BLaER1 (cell line): Measurements from ENCODE around the gene FAM50A.
A peak's percentile ranks its signal among the peaks of the same experiment; 100 is the strongest.

Experiments
- H3K27ac ChIP-seq: shearing (Covaris generic); formaldehyde crosslinking; 2 replicates; pipeline ENCODE4 v1.8.1; 2022
- H3K27me3 ChIP-seq: shearing (Covaris generic); formaldehyde crosslinking; 2 replicates; pipeline ENCODE4 v1.8.1; 2022
- H3K36me3 ChIP-seq: shearing (Covaris generic); formaldehyde crosslinking; 2 replicates; pipeline ENCODE4 v1.8.1; 2022
- H3K4me1 ChIP-seq: shearing (Covaris generic); formaldehyde crosslinking; 2 replicates; pipeline ENCODE4 v1.8.1; 2022
- H3K4me2 ChIP-seq: shearing (Covaris generic); formaldehyde crosslinking; 2 replicates; pipeline ENCODE4 v1.8.1; 2022
- H3K4me3 ChIP-seq: shearing (Covaris generic); formaldehyde crosslinking; 2 replicates; pipeline ENCODE4 v1.8.1; 2022
- H3K9ac ChIP-seq: shearing (Covaris generic); formaldehyde crosslinking; 2 replicates; pipeline ENCODE4 v1.8.1; 2022
- H3K9me3 ChIP-seq: shearing (Covaris generic); formaldehyde crosslinking; 2 replicates; pipeline ENCODE4 v1.8.1; 2022
- H4K20me1 ChIP-seq: shearing (Covaris generic); formaldehyde crosslinking; 2 replicates; pipeline ENCODE4 v1.8.1; 2022
- Cebpa-rat ChIP-seq: shearing (Covaris generic); IDR thresholded peaks from 2 replicates; pipeline ENCODE4 v1.8.1; 2022

Gene FAM50A

DNA sequence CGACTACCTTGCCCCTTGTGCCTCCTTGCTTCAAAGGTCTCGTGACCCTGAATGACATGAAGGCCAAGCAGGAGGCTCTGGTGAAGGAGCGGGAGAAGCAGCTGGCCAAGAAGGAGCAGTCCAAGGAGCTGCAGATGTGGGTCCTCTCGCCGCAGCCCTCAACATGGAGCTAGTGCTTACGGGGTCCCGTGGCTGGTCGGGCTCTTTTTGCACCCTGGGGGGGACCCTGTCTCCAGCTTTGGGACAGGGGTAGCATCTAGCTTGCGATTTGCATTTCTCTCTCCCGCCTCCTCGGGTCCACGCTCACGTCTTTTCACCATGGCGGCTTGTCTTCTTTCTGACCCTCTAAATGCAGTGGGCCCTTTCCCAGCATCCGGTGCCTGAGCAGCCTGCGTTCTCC, 1.8 kb downstream of the FAM50A start:
- Histone ChIP-seq H3K36me3 (peaks cover 56% of the 10 kb centered on the region), H3K27me3 (peaks cover 55% of the 10 kb centered on the region), H3K4me1 (peaks cover 10% of the 10 kb centered on the region), H3K4me2 (no peak overlapping the region), H3K27ac (no peak overlapping the region), H4K20me1 (peaks cover 44% of the 10 kb centered on the region), H3K4me3 (no peak overlapping the region), H3K9ac (no peak overlapping the region), H3K9me3 (peaks cover 8% of the 10 kb centered on the region; the same call in 1 of the 2 replicates)
- no peak for TF ChIP-seq Cebpa-rat

DNA sequence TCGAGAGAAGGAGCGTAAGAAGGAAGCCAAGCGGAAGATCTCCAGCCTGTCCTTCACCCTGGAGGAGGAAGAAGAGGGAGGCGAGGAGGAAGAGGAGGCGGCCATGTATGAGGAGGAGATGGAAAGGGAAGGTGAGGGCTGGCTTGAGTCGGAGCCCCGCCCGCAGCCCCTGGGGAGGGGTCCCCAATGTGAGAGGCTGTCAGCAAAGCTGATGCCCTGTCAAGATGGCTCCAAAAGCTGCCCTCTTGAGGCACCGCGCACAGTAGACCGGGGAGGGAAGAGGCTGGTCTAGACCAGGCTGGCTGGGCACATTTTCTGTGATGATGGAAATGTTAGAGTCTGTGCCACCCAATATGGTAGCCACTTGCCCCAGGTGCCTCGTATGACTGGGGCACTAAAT, 2.5 kb downstream of the FAM50A start:
- Histone ChIP-seq H3K27ac (no peak overlapping the region), H3K4me2 (no peak overlapping the region), H3K36me3 (peaks cover 54% of the 10 kb centered on the region), H4K20me1 (peaks cover 46% of the 10 kb centered on the region; the same call in 1 of the 2 replicates), H3K9ac (no peak overlapping the region), H3K4me3 (no peak overlapping the region), H3K4me1 (peaks cover 10% of the 10 kb centered on the region), H3K9me3 (peaks cover 7% of the 10 kb centered on the region; the same call in 1 of the 2 replicates), H3K27me3 (peaks cover 60% of the 10 kb centered on the region)
- no peak for TF ChIP-seq Cebpa-rat

DNA sequence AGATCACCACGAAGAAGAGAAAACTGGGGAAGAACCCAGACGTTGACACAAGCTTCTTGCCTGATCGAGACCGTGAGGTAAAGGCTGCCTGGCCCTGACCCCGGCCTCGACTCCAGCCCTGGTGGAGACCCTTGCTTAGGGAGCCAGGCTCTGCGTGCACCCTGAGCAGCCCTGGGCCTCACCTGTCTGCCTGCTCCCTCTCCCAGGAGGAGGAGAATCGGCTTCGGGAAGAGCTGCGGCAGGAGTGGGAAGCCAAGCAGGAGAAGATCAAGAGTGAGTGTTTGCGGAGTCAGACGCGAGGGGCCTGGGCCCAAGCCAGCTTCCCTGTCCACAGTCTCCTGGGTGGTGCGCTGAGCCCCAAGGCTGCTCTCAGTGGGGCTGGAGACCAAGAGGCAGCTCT, 4.5 kb downstream of the FAM50A start:
- H3K9ac ChIP-seq = no peak overlapping the region
- H3K4me3 ChIP-seq = no peak overlapping the region
- H3K27ac ChIP-seq = no peak overlapping the region
- H3K4me2 ChIP-seq = no peak overlapping the region
- H4K20me1 ChIP-seq = peaks cover 33% of the 10 kb centered on the region; the same call in 1 of the 2 replicates
- peaks cover 70% of the 10 kb centered on the region for H3K27me3 ChIP-seq
- peaks cover 10% of the 10 kb centered on the region for H3K4me1 ChIP-seq
- peaks cover 47% of the 10 kb centered on the region for H3K36me3 ChIP-seq
- no peak for TF ChIP-seq Cebpa-rat
- peaks cover 7% of the 10 kb centered on the region; the same call in 1 of the 2 replicates for H3K9me3 ChIP-seq

DNA sequence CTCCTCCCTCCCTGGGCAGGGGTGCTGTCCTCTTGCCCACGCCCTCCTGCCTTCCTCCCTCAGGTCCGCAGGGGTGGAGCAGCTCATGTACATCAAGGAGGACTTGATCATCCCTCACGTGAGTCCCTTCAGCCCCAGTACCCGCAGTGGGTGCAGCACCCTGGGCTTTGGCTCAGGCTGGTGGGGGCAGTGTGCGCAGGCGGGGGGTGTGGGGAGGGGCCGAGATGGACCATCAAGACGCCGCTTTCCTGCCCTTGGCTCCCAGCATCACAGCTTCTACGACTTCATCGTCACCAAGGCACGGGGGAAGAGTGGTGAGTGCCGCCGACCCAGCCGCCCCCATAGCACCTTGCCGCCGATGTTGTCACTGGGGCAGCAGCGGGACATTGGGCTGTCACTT, 5.7 kb downstream of the FAM50A start:
- peaks cover 70% of the 10 kb centered on the region for H3K27me3 ChIP-seq
- H3K27ac ChIP-seq = no peak overlapping the region
- no peak overlapping the region for H3K9ac ChIP-seq
- peaks cover 47% of the 10 kb centered on the region for H3K36me3 ChIP-seq
- peaks cover 5% of the 10 kb centered on the region; the same call in 1 of the 2 replicates for H3K9me3 ChIP-seq
- no peak for TF ChIP-seq Cebpa-rat
- no peak overlapping the region for H3K4me3 ChIP-seq
- H3K4me1 ChIP-seq = peaks cover 6% of the 10 kb centered on the region
- peaks cover 27% of the 10 kb centered on the region; the same call in 1 of the 2 replicates for H4K20me1 ChIP-seq
- H3K4me2 ChIP-seq = no peak overlapping the region

DNA sequence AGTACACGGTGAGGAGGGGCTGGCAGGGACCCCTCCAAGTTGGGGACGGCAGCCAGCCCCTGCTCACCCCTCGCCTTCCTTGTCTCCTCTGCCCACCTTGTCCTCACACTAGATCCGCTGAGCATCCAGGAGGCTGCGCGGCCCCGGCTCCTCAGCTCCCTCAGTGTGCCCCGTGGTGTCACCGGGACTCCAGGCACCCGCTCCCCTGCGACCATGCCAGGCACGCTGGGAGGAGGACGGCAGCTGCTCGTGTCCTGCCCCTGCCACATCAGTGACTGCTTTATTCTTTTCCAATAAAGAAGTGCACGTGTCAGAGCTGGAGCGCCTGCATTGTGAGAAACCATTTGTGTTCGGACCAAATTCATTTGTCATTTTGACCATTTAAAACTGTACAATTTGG, 6.4 kb downstream of the FAM50A start:
- Histone ChIP-seq H3K9me3 (0 out of 2 replicates have a peak, but pooled peaks cover 3% of the 10 kb centered on the region), H4K20me1 (peaks cover 20% of the 10 kb centered on the region; the same call in 1 of the 2 replicates), H3K4me2 (no peak overlapping the region), H3K4me1 (no peaks in the 10 kb centered on the region; the same call in 1 of the 2 replicates), H3K4me3 (no peak overlapping the region), H3K36me3 (peaks cover 47% of the 10 kb centered on the region), H3K27me3 (peaks cover 70% of the 10 kb centered on the region), H3K9ac (no peak overlapping the region), H3K27ac (no peak overlapping the region)
- no peak for TF ChIP-seq Cebpa-rat

DNA sequence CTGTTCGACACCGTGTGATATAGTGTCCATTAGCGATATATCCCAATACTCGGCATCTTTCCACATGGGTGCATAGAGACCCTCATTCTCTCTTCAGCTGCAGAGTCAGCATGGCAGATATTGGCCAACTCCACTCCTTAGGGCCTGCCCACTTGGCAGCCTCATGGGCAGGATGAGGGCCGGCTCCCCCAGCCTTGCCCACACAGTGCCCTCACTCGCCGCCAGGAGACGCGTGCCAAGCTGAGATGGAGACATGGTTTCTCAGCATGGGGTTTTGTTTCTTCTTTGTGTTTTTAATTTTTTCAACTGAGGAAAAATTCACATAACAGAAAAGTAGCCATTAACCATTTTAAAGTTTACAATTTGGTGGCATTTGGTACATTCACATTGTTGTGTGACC, 8.9 kb downstream of the FAM50A start:
- Histone ChIP-seq H3K4me2 (no peak overlapping the region), H3K27ac (no peak overlapping the region), H3K4me3 (no peak overlapping the region), H3K4me1 (no peaks in the 10 kb centered on the region), H3K27me3 (peaks cover 48% of the 10 kb centered on the region), H3K9me3 (0 out of 2 replicates have a peak, but pooled peaks cover 7% of the 10 kb centered on the region), H4K20me1 (peaks cover 15% of the 10 kb centered on the region; the same call in 1 of the 2 replicates), H3K36me3 (peaks cover 35% of the 10 kb centered on the region), H3K9ac (no peak overlapping the region)
- no peak for TF ChIP-seq Cebpa-rat

DNA sequence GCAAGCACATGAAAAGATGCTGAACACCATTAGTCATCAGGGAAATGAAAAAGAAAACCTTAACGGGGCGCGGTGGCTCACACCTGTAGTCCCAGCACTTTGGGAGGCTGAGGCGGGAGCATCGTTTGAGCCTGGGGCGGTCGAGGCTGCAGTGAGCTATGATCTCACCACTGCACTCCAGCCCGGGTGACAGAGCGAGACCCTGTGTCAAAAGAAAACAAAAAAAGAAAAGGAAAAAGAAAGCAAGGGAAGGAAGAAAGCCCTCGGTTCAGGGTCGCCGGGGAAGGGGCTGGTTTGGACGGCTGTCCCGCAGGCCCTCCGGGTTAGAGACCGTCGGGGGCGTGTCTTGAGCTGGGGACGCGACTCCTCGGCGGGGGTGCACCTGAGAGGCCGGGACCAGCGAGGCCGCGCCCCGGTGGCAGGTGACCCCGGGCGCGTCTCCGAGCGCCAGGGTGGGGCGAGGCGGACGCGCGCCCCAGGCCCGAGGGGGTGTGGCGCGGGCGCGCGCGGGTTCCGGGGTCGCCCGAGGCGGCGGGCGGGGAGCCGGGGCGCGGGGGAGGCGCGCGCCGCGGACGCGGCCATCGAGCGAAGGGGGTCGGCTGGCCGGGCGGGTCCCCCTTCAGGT, 13.7 kb downstream of the FAM50A start:
- peaks cover 13% of the 10 kb centered on the region for H3K27me3 ChIP-seq
- H3K4me3 ChIP-seq = peak overlapping the region; percentile 79
- peaks cover 16% of the 10 kb centered on the region for H3K4me1 ChIP-seq
- TF ChIP-seq Cebpa-rat = no peak
- H3K9me3 ChIP-seq = 0 out of 2 replicates have a peak, but pooled peaks cover 12% of the 10 kb centered on the region
- peak overlapping the region; percentile 87 for H3K9ac ChIP-seq
- peak overlapping the region; percentile 92 for H3K27ac ChIP-seq
- H4K20me1 ChIP-seq = peaks cover 40% of the 10 kb centered on the region
- peak overlapping the region; percentile 87 for H3K4me2 ChIP-seq
- H3K36me3 ChIP-seq = peaks cover 28% of the 10 kb centered on the region

DNA sequence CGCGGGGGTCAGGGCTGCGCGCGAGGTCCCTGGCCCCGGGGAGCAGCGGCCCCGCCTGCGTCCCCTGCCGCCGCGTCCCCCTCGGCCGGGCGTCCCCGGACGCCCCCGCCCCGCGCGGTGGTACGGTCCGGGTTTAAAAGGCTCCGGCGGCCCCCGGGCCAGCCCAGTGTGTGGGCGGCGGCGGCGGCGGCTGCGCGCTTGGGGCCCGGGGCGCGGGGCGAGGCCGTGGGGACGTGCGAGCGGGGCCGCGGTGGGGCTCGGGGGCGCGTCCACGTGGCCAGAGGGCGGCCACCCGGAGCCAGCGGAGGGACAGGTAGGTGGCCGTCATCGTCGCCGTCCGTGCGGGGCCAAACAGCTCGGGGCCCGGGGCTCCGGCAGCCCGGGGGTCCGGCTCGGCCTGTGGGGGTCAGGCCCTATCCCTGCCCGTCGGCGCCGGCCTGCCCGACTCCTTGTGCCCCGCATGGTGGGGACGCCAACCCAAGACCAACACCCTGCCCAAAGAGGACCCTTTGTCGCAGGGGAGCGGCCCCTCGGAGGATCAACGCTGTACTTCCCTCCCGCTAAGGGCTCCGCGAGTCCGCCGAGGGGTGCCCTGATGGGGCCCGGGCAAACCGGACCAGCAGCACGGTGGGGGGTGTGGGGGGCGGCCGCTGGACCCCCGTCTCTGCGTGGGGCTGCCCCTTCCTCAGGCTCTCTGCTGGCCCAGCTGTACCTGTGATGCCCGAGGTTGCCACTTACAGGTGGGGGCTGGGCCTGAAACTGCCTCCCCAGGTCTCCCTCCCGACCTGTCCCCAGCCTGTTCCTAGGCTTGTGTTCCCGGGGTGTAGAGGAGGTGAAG, 14.4 kb downstream of the FAM50A start, which contains the start of gene PLXNA3:
TSS of gene PLXNA3 (plus strand) at position 166 of the 838 bp plus-strand sequence. CDS start 1,903 bp downstream, outside the sequence.
- Histone ChIP-seq H3K27ac (peak within 1 kb of the TSS; percentile 92), H3K9me3 (0 out of 2 replicates have a peak, but pooled peaks cover 12% of the 10 kb centered on the region), H3K4me3 (peak within 1 kb of the TSS; percentile 79), H3K4me1 (peaks cover 16% of the 10 kb centered on the region), H4K20me1 (peaks cover 45% of the 10 kb centered on the region), H3K27me3 (peaks cover 5% of the 10 kb centered on the region; the same call in 1 of the 2 replicates), H3K4me2 (peak within 1 kb of the TSS; percentile 87), H3K9ac (peak within 1 kb of the TSS; percentile 87), H3K36me3 (peaks cover 32% of the 10 kb centered on the region)
- no peak for TF ChIP-seq Cebpa-rat

DNA sequence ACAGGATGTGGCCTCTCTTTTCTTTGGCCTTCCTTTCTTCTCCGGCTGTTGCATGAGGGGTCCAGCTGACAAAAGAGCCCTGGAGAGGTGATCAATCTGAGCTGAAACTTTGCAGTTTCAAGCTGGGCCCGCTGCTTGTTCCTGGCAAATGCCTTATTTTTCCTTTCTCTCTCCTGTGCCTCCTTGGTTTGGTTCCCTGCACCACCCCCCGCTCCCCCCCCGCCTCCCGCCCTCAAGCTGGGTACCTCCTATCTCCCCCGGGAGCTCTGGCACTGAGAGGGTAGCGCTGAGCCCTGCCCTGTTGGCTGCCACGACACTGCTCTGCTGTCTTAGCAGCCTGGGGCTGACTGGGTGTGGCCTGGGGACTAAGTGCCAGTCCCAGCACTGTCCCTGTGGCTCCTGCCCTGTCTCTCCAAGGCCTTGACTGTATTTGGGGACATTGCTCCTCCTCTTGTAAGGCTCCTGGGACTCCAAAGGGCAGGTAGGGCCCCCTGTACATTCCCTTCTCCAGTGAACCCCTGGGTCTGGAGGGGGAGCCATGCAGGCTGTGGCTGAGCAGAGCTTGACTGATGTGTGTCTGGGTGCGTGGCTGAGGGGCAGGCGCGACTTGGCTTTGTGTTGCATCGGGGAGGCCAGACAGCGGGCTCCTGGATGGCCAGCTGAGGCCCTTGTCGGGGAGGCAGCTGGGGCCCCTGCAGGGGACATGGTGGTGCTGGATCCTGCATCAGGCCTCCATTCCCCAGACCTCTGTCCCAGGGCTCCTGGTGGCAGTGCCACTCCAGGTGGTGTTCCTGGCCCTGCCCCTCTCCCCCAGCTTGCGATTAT, 15.2 kb downstream of the FAM50A start:
- peak overlapping the region; percentile 87 for H3K9ac ChIP-seq

More for the DNA sequence above, 15.2 kb downstream of the FAM50A start:
- Histone ChIP-seq H3K4me2 (peak overlapping the region; percentile 87), H3K27me3 (peaks cover 5% of the 10 kb centered on the region; the same call in 1 of the 2 replicates), H3K27ac (peak overlapping the region; percentile 92), H3K36me3 (peaks cover 39% of the 10 kb centered on the region), H3K4me3 (peak overlapping the region; percentile 79), H3K4me1 (peaks cover 16% of the 10 kb centered on the region), H3K9me3 (0 out of 2 replicates have a peak, but pooled peaks cover 16% of the 10 kb centered on the region), H4K20me1 (peaks cover 51% of the 10 kb centered on the region)
- no peak for TF ChIP-seq Cebpa-rat
